A673 (cell line): ENCODE measurements around the gene BRS3. TPM values are rescaled to one million over a fixed set of nuclear protein-coding genes. Genes with fewer than 3 reads are reported as not detected.

Experiments
- BruUV-seq: library from RNA; stranded (reverse); fragments of 400-500 nt; replicated peaks from 2 replicates; lab custom pipeline; 2021; lab: Mats Ljungman, UMichigan
- CTCF ChIA-PET: fragments of 300-600 bp; sonication (Branson Sonifier 250); formaldehyde crosslinking; loops from one replicate; lab custom pipeline; 2022; ENCODE audit warnings: antibody characterized with exemption; lab: Charles Lee
- POLR2A ChIA-PET: fragments of 300-600 bp; sonication (Branson Sonifier 250); formaldehyde crosslinking; loops from one replicate; lab custom pipeline; 2022; ENCODE audit warnings: antibody characterized with exemption; ENCODE audit not compliant: low non-redundant PET; lab: Charles Lee
- DNase-seq: peaks from one replicate; pipeline ENCODE4 v3.0.0-alpha.2; 2015; ENCODE audit warnings: low spot score
- H3K27ac ChIP-seq: fragments of 200-600 bp; sonication (generic); 2 replicates; pipeline ENCODE4 v1.5.1; 2016; ENCODE audit warnings: mixed run types, low read depth, mild to moderate bottlenecking, mixed read lengths, antibody characterized with exemption, low read length; ENCODE audit not compliant: poor library complexity, severe bottlenecking
- H3K27me3 ChIP-seq: fragments of 200-600 bp; sonication (generic); replicated peaks from 2 replicates; pipeline ENCODE4 v1.6.1; 2017; ENCODE audit warnings: mixed run types, low read depth, mild to moderate bottlenecking, mixed read lengths, antibody characterized with exemption, low read length; ENCODE audit not compliant: insufficient read depth, poor library complexity
- H3K36me3 ChIP-seq: fragments of 200-600 bp; sonication (generic); 2 replicates; pipeline ENCODE4 v1.6.1; 2016; ENCODE audit warnings: mixed run types, mild to moderate bottlenecking, mixed read lengths, antibody characterized with exemption, low read length; ENCODE audit not compliant: insufficient read depth, poor library complexity, severe bottlenecking
- H3K4me1 ChIP-seq: fragments of 200-600 bp; sonication (generic); 2 replicates; pipeline ENCODE4 v1.6.1; 2017; ENCODE audit warnings: mixed run types, mild to moderate bottlenecking, mixed read lengths, antibody characterized with exemption, low read length; ENCODE audit not compliant: insufficient read depth, poor library complexity, severe bottlenecking
- H3K4me3 ChIP-seq: fragments of 200-600 bp; sonication (generic); 2 replicates; pipeline ENCODE4 v1.5.1; 2016; ENCODE audit warnings: low read depth, mixed run types, mild to moderate bottlenecking, mixed read lengths, low read length; ENCODE audit not compliant: poor library complexity, severe bottlenecking
- H3K9me3 ChIP-seq: fragments of 200-600 bp; sonication (generic); 2 replicates; pipeline ENCODE4 v1.6.1; 2016; ENCODE audit warnings: mixed run types, low read depth, mild to moderate bottlenecking, mixed read lengths, antibody characterized with exemption, low read length; ENCODE audit not compliant: poor library complexity, severe bottlenecking
- CTCF ChIP-seq: fragments of 300-800, 200-600 bp; sonication (generic); conservative IDR thresholded peaks from 2 replicates; pipeline ENCODE4 v1.5.1; 2017; ENCODE audit warnings: low read depth, mild to moderate bottlenecking, antibody characterized with exemption, low read length, moderate library complexity, mixed read lengths
- EZH2 ChIP-seq: fragments of 200-600 bp; sonication (generic); IDR thresholded peaks from 2 replicates; pipeline ENCODE4 v1.6.1; 2017; ENCODE audit warnings: borderline replicate concordance, low read depth, mild to moderate bottlenecking, mixed read lengths, antibody characterized with exemption, low read length; ENCODE audit not compliant: poor library complexity, severe bottlenecking
- intact Hi-C: fragments of 100-400 bp; cut with micrococcal nuclease; formaldehyde crosslinking; loops from one replicate; pipeline ENCODE4 v1.10.0; 2022; ENCODE audit not compliant: unreplicated experiment
- total RNA-seq: library from RNA; stranded (reverse); gene quantifications from 2 replicates; pipeline ENCODE4 v1.2.3, GENCODE V29; 2021

Gene BRS3
- total RNA-seq, 1 experiment from 2014 or later = not detected

- intact Hi-C loops = no loop called here
- H3K9me3 ChIP-seq = no peaks in the 10 kb centered on the region
Observed at GRCh38 chrX:136529795-136530194, 42.0 kb downstream of the BRS3 start.

GRCh38 chrX:136531951-136532350, 44.2 kb downstream of the BRS3 start, which contains the start of gene VGLL1:
Gene VGLL1 (plus strand): TSS chrX:136532215. CDS start chrX:136536021, 3,806 bp downstream.
- Histone ChIP-seq H3K27ac (no peak within 1 kb of the TSS), H3K36me3 (no peaks in the 10 kb centered on the region), H3K27me3 (peaks cover 8% of the 10 kb centered on the region), H3K4me1 (no peaks in the 10 kb centered on the region), H3K4me3 (no peak within 1 kb of the TSS), H3K9me3 (no peaks in the 10 kb centered on the region)
- no TSS peak for BruUV-seq
- DNase-seq = no peak
- ChIA-PET POLR2A (interaction anchor here (0.6 kb wide), 1 partner anchor 195 kb away, joined by 4 read pairs; no protein-coding TSS in a partner anchor), CTCF (no interaction called here)
- intact Hi-C loops = no loop called here
- TF ChIP-seq CTCF (no peak), EZH2 (no peak)

More at GRCh38 chrX:136529795-136530194, 42.0 kb downstream of the BRS3 start:
- TF ChIP-seq CTCF = no peak
- no peak for TF ChIP-seq EZH2
- Histone ChIP-seq H3K27ac (no peak overlapping the region), H3K4me3 (no peak overlapping the region), H3K4me1 (no peaks in the 10 kb centered on the region), H3K36me3 (no peaks in the 10 kb centered on the region), H3K27me3 (peaks cover 8% of the 10 kb centered on the region)
- ChIA-PET POLR2A (no interaction called here), CTCF (no interaction called here)
- BruUV-seq = no TSS peak
- DNase-seq = peak; percentile 5

- H3K4me1 ChIP-seq = no peaks in the 10 kb centered on the region
- no peak overlapping the region for H3K4me3 ChIP-seq
- H3K36me3 ChIP-seq = no peaks in the 10 kb centered on the region
- DNase-seq = no peak
- BruUV-seq = no TSS peak
- no peak for TF ChIP-seq EZH2
- no peak for TF ChIP-seq CTCF
- no peaks in the 10 kb centered on the region for H3K9me3 ChIP-seq
- ChIA-PET POLR2A (interaction anchor here (0.6 kb wide), 1 partner anchor 17 kb away, joined by 3 read pairs; no protein-coding TSS in a partner anchor), CTCF (no interaction called here)
- peaks cover 8% of the 10 kb centered on the region for H3K27me3 ChIP-seq
- no peak overlapping the region for H3K27ac ChIP-seq
- intact Hi-C loops = no loop called here
Observed at GRCh38 chrX:136534131-136534530, 46.4 kb downstream of the BRS3 start.
